Esophagus muscularis mucosa (tissue), 4 donors: Measurements from ENCODE around the gene ENTR1. TPM values are rescaled to one million over a fixed set of nuclear protein-coding genes. Genes with fewer than 3 reads are reported as not detected.
A peak's percentile ranks its signal among the peaks of the same experiment; 100 is the strongest.
"Not testable (repeated sequence)": the region's sequence is repeated elsewhere in the genome, so short reads cannot be mapped to it uniquely, and the experiment has no call there.

Experiments
- DNase-seq: peaks from one replicate; pipeline ENCODE4 v3.0.0-alpha.2; 2017; ENCODE audit errors: extremely low spot score
- H3K27ac ChIP-seq, 4 donors: fragments of 200-600 bp; sonication (generic); replicated peaks in 1 of 4; 1 replicate in 3 of 4; 2 replicates in 1 of 4; pipeline ENCODE4 v1.5.1; 2016 to 2019; ENCODE audit warnings: mild to moderate bottlenecking in 1 of 4
- H3K27me3 ChIP-seq, 4 donors: fragments of 200-600 bp; sonication (generic); one replicate each; pipeline versions ENCODE4 v1.5.1 to v1.6.0; 2016 to 2019
- H3K36me3 ChIP-seq, 4 donors: fragments of 200-600 bp; sonication (generic); one replicate each; pipeline ENCODE4 v1.5.1; 2016 to 2019
- H3K4me1 ChIP-seq, 4 donors: fragments of 200-600 bp; sonication (generic); one replicate each; pipeline ENCODE4 v1.5.1; 2016 to 2019
- H3K4me3 ChIP-seq, 4 donors: fragments of 200-600 bp; sonication (generic); 1 replicate in 2 of 4; 2 replicates in 2 of 4; pipeline ENCODE4 v1.5.1; 2016 to 2019; ENCODE audit warnings: mild to moderate bottlenecking in 4 of 4, moderate library complexity in 1 of 4
- H3K9me3 ChIP-seq, 4 donors: fragments of 200-600 bp; sonication (generic); 1 replicate in 3 of 4; 2 replicates in 1 of 4; pipeline ENCODE4 v1.5.1; 2016 to 2019
- CTCF ChIP-seq, 3 experiments: fragments of 200-600 bp in 2 of 3; fragments of 450-650 bp in 1 of 3; sonication (generic) in 2 of 3; IDR thresholded peaks; one replicate each; pipeline ENCODE4 v1.5.1; 2017 to 2019; ENCODE audit warnings: antibody characterized with exemption in 3 of 3, mild to moderate bottlenecking in 2 of 3, moderate library complexity in 1 of 3
- EP300 ChIP-seq: sonication (generic); formaldehyde crosslinking; IDR thresholded peaks from one replicate; pipeline ENCODE4 v1.6.1; 2017; ENCODE audit warnings: antibody characterized with exemption
- POLR2A ChIP-seq: fragments of 450-650 bp; IDR thresholded peaks from one replicate; pipeline ENCODE4 v1.6.1; 2017; ENCODE audit warnings: antibody characterized with exemption, moderate library complexity, mild to moderate bottlenecking, low read depth
- POLR2AphosphoS5 ChIP-seq, 2 donors: sonication (generic); formaldehyde crosslinking; IDR thresholded peaks; one replicate each; pipeline ENCODE4 v1.6.1; 2017; ENCODE audit warnings: antibody characterized with exemption in 2 of 2
- WGBS: methylation state at CpG from one replicate; pipeline ENCODE4 v1.1.5; 2018; 5-methylcytosine and 5-hydroxymethylcytosine counted together
- intact Hi-C: fragments of 100-400 bp; cut with DNase I; formaldehyde crosslinking; loops from one replicate; pipeline ENCODE4 v1.15.1; 2023
- total RNA-seq, 4 donors: library from RNA; depleted of rRNA; stranded (reverse); fragments of >200 nt; gene quantifications; one replicate each; pipeline versions ENCODE4 v1.1.0 to v1.2.1, GENCODE V29; 2016

The ENTR1 gene
- total RNA-seq, 4 donors from 2014 or later, result 26.2 to 44.8 (median 37.6) TPM

- WGBS, result 19% methylated on average over 23 of the region's 71 CpGs
- H3K36me3 ChIP-seq, result peaks cover 26 to 63% (median 55%) of the 10 kb centered on the region in 4 donors
- no peaks in the 10 kb centered on the region for H3K27me3 ChIP-seq
- peaks cover 22 to 40% (median 32%) of the 10 kb centered on the region in 4 donors for H3K4me1 ChIP-seq
- no peaks in the 10 kb centered on the region for H3K9me3 ChIP-seq
- intact Hi-C loops, result no loop called here
- H3K27ac ChIP-seq, result peak overlapping the region; percentile 76 to 89 (median 86)
- TF ChIP-seq CTCF (IDR thresholded peaks at IDR 0.05), result no peak
- no peak for TF ChIP-seq POLR2A
- TF ChIP-seq POLR2AphosphoS5 (IDR thresholded peaks at IDR 0.05), result no peak
- no peak for TF ChIP-seq EP300
- peak overlapping the region; percentile 87 to 99 (median 94) for H3K4me3 ChIP-seq
- DNase-seq, result no peak
These were observed 608 bp downstream of the ENTR1 start for GRCh38 chr9:136409557-136410455.

- TF ChIP-seq EP300, result no peak
- no peak for TF ChIP-seq CTCF (IDR thresholded peaks at IDR 0.05)
- no peak for TF ChIP-seq POLR2A
- TF ChIP-seq POLR2AphosphoS5 (IDR thresholded peaks at IDR 0.05), result no peak
- intact Hi-C loops, result no loop called here
- no peak overlapping the region for H3K27ac ChIP-seq
- no peaks in the 10 kb centered on the region for H3K9me3 ChIP-seq
- DNase-seq, result no peak
- peaks cover 16 to 59% (median 51%) of the 10 kb centered on the region in 4 donors for H3K36me3 ChIP-seq
- peaks cover 22 to 35% (median 31%) of the 10 kb centered on the region in 4 donors for H3K4me1 ChIP-seq
- H3K27me3 ChIP-seq, result no peaks in the 10 kb centered on the region
- WGBS, result 87% methylated on average over 7 of the region's 7 CpGs
- H3K4me3 ChIP-seq, result no peak overlapping the region
These were observed 2.5 kb downstream of the ENTR1 start for GRCh38 chr9:136407911-136408310.

GRCh38 chr9:136407061-136407460 is 3.4 kb downstream of the ENTR1 start:
- WGBS, result 93% methylated on average over 22 of the region's 28 CpGs
- Histone ChIP-seq H3K36me3 (peaks cover 16 to 58% (median 53%) of the 10 kb centered on the region in 4 donors), H3K4me1 (peaks cover 22 to 31% (median 29%) of the 10 kb centered on the region in 4 donors)
- intact Hi-C loops, DNase-seq, H3K27me3 ChIP-seq, H3K9me3 ChIP-seq, H3K27ac ChIP-seq, H3K4me3 ChIP-seq: not testable (repeated sequence)

- H3K4me1 ChIP-seq, result peaks cover 10 to 19% (median 17%) of the 10 kb centered on the region in 4 donors
- H3K27me3 ChIP-seq, H3K4me3 ChIP-seq, intact Hi-C loops, DNase-seq, H3K27ac ChIP-seq, H3K9me3 ChIP-seq: not testable (repeated sequence)
- WGBS, result 89% methylated on average over 10 of the region's 10 CpGs
- peaks cover 16 to 61% (median 55%) of the 10 kb centered on the region in 4 donors for H3K36me3 ChIP-seq
These were observed 4.5 kb downstream of the ENTR1 start for GRCh38 chr9:136405904-136406303.

GRCh38 chr9:136405481-136405880 is 4.9 kb downstream of the ENTR1 start:
- H3K4me3 ChIP-seq, result no peak overlapping the region
- DNase-seq, result no peak
- 83% methylated on average over 7 of the region's 7 CpGs for WGBS
- peaks cover 13 to 21% (median 19%) of the 10 kb centered on the region in 4 donors for H3K4me1 ChIP-seq
- intact Hi-C loops, result no loop called here
- no peaks in the 10 kb centered on the region for H3K27me3 ChIP-seq
- no peaks in the 10 kb centered on the region for H3K9me3 ChIP-seq
- H3K36me3 ChIP-seq, result peaks cover 16 to 61% (median 55%) of the 10 kb centered on the region in 4 donors
- no peak overlapping the region for H3K27ac ChIP-seq
- TF ChIP-seq POLR2A (no peak), EP300 (no peak), CTCF (IDR thresholded peaks at IDR 0.05) (no peak), POLR2AphosphoS5 (IDR thresholded peaks at IDR 0.05) (no peak)
